Muscle of leg (tissue), 11 donors: ENCODE results near the gene MXRA8. TPM values are rescaled to one million over a fixed set of nuclear protein-coding genes. Genes with fewer than 3 reads are reported as not detected.
"Not testable (repeated sequence)": the region's sequence is repeated elsewhere in the genome, so short reads cannot be mapped to it uniquely, and the experiment has no call there.

Experiments used
- DNase-seq: peaks from one replicate; pipeline ENCODE4 v3.0.0; 2013
- H3K27ac ChIP-seq: one replicate; pipeline ENCODE4 v1.5.1; 2013; ENCODE audit warnings: mild to moderate bottlenecking, low read length, control low read depth
- H3K27me3 ChIP-seq: one replicate; pipeline ENCODE4 v1.6.1; 2013; ENCODE audit warnings: low read length; ENCODE audit not compliant: control insufficient read depth, insufficient read depth
- H3K36me3 ChIP-seq: one replicate; pipeline ENCODE4 v1.6.1; 2013; ENCODE audit warnings: low read length; ENCODE audit not compliant: control insufficient read depth, insufficient read depth
- H3K4me1 ChIP-seq: one replicate; pipeline ENCODE4 v1.6.1; 2013; ENCODE audit warnings: low read length; ENCODE audit not compliant: control insufficient read depth, insufficient read depth
- H3K4me3 ChIP-seq: one replicate; pipeline ENCODE4 v1.5.1; 2013; ENCODE audit warnings: low read length, control low read depth
- H3K9me3 ChIP-seq: replicated peaks from 2 replicates; pipeline ENCODE4 v1.6.1; 2013; ENCODE audit warnings: low read depth, low read length; ENCODE audit not compliant: control insufficient read depth
- WGBS: methylation state at CpG from one replicate; pipeline ENCODE4 v1.1.5; 2013; ENCODE audit warnings: missing lambda C conversion rate; ENCODE audit not compliant: insufficient coverage; 5-methylcytosine and 5-hydroxymethylcytosine counted together
- polyA plus RNA-seq, 8 donors: library from polyadenylated mRNA; unstranded; fragments of 120-200 nt; gene quantifications; one replicate each; pipeline versions ENCODE4 v1.2.1 to v1.2.3, GENCODE V29; 2013; ENCODE audit warnings: inconsistent platforms in 1 of 8, low replicate concordance in 1 of 8; ENCODE audit not compliant: insufficient read length in 8 of 8, insufficient read depth in 1 of 8
- total RNA-seq: library from RNA; stranded (reverse); fragments of 120-200 nt; gene quantifications from one replicate; pipeline ENCODE4 v1.2.4, GENCODE V29; 2013

Gene MXRA8
- total and polyA plus RNA-seq, 9 donors, result 56.2 to 113 (median 87.9) TPM

GRCh38 chr1:1376551-1377226 is 18.3 kb upstream of the MXRA8 start:
- DNase-seq, result no peak
- peaks cover 19% of the 10 kb centered on the region for H3K36me3 ChIP-seq
- peaks cover 27% of the 10 kb centered on the region for H3K4me1 ChIP-seq
- H3K4me3 ChIP-seq, result no peak overlapping the region
- no peaks in the 10 kb centered on the region for H3K9me3 ChIP-seq
- H3K27me3 ChIP-seq, result no peaks in the 10 kb centered on the region
- 88% methylated on average over 8 of the region's 10 CpGs for WGBS
- H3K27ac ChIP-seq, result no peak overlapping the region

DNA sequence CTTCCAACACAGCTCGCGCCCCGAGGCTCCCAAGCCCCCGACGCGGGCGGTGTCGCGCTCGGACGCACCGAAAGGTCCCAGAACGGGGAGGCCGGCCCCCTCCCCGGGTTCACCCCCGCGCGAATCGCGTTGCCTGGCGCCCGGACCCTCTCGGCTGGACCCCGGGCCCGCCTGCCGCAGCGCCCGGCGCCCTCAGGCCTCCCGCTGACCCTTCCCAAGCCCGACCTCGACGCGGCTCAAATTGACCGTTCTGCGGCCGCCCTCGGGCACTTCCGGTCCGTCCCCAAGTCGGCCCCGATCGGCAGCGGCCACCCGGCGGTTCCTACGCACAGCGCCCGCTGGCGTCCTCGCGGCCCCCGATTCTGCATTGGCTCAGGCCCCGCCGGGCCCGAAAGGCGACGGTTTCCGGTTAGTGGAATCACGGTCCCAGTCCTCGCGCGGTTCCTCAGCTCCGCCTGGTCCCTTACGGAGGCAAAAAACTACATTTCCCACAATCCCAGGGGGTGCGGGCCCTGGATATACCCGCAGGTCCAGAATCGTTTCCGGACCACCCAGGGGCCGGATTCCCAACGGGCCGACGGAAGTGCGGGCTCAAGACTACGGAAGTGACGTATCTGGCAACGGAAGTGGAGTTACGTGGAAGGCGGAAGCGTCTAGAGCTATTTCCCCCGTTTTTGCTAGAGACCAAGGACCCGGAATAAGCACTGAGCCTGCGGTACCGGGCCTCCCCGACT is 16.7 kb upstream of the MXRA8 start, which contains the start of gene AURKAIP1:
TSS of gene AURKAIP1 (minus strand) at position 279 of the 734 bp plus-strand sequence. CDS start 451 bp downstream, outside the sequence.
- Histone ChIP-seq H3K4me1 (peaks cover 31% of the 10 kb centered on the region), H3K4me3 (peak within 1 kb of the TSS; percentile 97), H3K27ac (peak within 1 kb of the TSS; percentile 87), H3K36me3 (peaks cover 15% of the 10 kb centered on the region), H3K27me3 (no peaks in the 10 kb centered on the region), H3K9me3 (no peaks in the 10 kb centered on the region)
- under 1% methylated on average over 85 of the region's 85 CpGs for WGBS
- DNase-seq, result peak; percentile 100

DNA sequence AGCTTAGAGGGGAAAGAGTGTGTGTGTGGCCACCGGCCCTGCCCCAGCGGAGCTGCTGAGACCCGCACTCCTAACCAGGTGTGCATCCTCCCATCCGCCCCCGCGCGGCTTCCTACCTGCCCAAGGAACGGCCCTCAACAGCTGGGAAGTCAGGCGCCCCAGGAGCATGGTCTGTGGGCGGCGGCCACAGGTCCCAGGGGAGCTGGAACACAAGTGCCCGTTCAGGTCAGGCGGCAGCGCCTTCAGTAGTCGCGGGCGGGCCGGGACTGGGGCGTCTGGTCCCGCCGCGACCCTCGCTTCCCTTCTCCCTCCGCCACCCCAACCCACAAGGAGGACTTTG is 16.2 kb upstream of the MXRA8 start:
- peak; percentile 41 for DNase-seq
- under 1% methylated on average over 24 of the region's 24 CpGs for WGBS
- Histone ChIP-seq H3K4me3 (peak overlapping the region; percentile 97), H3K9me3 (no peaks in the 10 kb centered on the region), H3K4me1 (peaks cover 31% of the 10 kb centered on the region), H3K36me3 (peaks cover 15% of the 10 kb centered on the region), H3K27me3 (no peaks in the 10 kb centered on the region), H3K27ac (peak overlapping the region; percentile 87)

- Histone ChIP-seq H3K4me3 (peak overlapping the region; percentile 97), H3K4me1 (peaks cover 31% of the 10 kb centered on the region), H3K27me3 (no peaks in the 10 kb centered on the region), H3K36me3 (peaks cover 15% of the 10 kb centered on the region), H3K27ac (no peak overlapping the region), H3K9me3 (no peaks in the 10 kb centered on the region)
- 52% methylated on average over 48 of the region's 52 CpGs for WGBS
- DNase-seq, result no peak
These were observed 15.6 kb upstream of the MXRA8 start for GRCh38 chr1:1373815-1374588.

DNA sequence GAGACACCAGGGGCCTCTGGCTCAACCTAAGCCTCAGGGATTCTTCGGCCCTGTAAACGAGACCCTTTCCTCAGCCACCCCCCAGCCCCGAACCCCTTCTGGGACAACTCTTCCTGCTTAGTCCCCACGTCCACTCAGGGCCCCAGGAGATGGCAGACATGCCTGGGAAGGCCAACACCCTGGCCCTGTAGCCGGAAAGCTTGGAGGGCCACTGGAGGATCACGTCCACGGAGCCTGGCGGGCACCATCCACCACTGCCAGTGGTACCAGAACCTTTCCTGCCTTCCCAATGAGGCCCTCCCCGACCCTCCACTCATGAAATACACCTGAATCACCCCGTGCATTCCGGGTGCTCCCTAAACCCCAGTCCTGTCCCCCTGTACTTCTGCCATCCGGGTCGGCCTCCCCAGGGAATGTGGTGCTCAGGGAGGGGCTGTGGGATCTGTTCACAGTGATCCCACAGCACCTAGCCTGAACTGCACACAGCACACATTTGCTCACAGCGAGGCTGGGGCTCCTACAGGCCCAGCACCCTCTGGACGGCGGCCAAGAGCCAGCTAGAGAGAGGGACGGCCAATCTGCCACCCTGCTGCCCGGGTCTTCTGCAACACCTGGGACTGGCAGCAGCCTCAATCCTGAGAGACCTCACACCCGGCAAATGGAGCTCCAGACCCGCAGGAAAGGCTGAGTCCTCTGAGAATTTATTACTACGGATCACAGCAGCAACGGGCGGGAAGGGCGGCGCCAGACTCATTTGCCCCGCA is 14.9 kb upstream of the MXRA8 start:
- WGBS, result 82% methylated on average over 23 of the region's 26 CpGs
- H3K9me3 ChIP-seq, result no peaks in the 10 kb centered on the region
- peaks cover 31% of the 10 kb centered on the region for H3K4me1 ChIP-seq
- DNase-seq, result no peak
- no peak overlapping the region for H3K4me3 ChIP-seq
- peaks cover 15% of the 10 kb centered on the region for H3K36me3 ChIP-seq
- no peak overlapping the region for H3K27ac ChIP-seq
- H3K27me3 ChIP-seq, result no peaks in the 10 kb centered on the region

DNA sequence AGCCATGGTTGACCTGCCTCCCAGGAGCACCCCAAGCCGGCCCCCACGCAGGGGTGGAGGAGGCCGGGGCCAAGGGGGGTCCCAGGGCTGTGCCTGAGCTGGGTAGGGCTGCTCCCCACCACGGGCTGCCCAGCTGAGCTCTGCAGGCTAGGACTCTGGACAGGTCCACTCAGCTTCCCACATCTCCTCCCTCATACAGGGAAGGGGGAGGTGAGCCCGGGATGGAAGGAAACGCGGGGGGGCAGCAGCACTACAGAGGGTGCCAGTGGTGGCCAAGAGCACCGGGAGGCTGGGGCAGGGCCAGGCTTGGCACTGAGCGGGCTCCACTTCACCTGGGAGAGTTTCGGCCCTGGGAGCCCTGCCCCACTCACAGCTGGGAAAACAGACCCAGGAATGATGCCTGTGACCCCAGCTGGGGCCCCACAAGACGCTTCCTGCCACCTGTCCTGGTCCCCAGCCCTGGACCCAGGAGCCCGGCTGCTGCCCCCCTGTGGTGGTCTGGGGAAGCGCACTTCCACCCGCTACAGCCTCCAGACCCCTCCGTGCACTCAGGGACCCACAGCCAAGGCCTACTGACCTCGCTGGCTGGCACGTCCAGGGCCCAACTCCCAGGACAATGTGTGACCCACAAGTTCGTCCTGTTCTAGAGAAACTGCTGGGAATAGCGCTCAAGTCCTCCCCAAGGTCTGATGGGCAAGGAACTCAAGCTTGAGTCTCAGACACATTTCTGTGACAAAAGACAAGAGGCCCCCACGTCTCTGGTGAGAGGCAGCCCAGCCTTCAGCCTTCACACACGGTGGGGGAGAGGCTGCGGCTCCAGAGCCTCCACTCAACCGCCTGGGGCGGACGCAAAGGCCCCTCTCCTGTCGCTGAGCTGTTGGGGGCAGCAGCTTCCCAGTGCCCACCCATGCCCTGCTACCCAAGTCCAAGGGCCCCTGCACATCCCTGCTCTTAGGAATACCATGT is 13.7 kb upstream of the MXRA8 start:
- Histone ChIP-seq H3K36me3 (peaks cover 15% of the 10 kb centered on the region), H3K4me3 (no peak overlapping the region), H3K9me3 (no peaks in the 10 kb centered on the region), H3K27me3 (no peaks in the 10 kb centered on the region), H3K27ac (no peak overlapping the region), H3K4me1 (peaks cover 31% of the 10 kb centered on the region)
- WGBS, result 37% methylated on average over 24 of the region's 26 CpGs
- peak; percentile 57 for DNase-seq

GRCh38 chr1:1371364-1371745 is 13.0 kb upstream of the MXRA8 start:
- H3K27me3 ChIP-seq, result no peaks in the 10 kb centered on the region
- no peak overlapping the region for H3K27ac ChIP-seq
- H3K36me3 ChIP-seq, result peaks cover 15% of the 10 kb centered on the region
- no peaks in the 10 kb centered on the region for H3K9me3 ChIP-seq
- DNase-seq, result no peak
- peaks cover 31% of the 10 kb centered on the region for H3K4me1 ChIP-seq
- WGBS, result 68% methylated on average over 4 of the region's 12 CpGs
- H3K4me3 ChIP-seq, result no peak overlapping the region

GRCh38 chr1:1370771-1371300 is 12.5 kb upstream of the MXRA8 start:
- H3K4me1 ChIP-seq, result peaks cover 27% of the 10 kb centered on the region
- no peak for DNase-seq
- WGBS, result 85% methylated on average over 14 of the region's 16 CpGs
- peaks cover 4% of the 10 kb centered on the region for H3K9me3 ChIP-seq
- H3K27ac ChIP-seq, result no peak overlapping the region
- no peak overlapping the region for H3K4me3 ChIP-seq
- H3K27me3 ChIP-seq, result no peaks in the 10 kb centered on the region
- peaks cover 15% of the 10 kb centered on the region for H3K36me3 ChIP-seq

GRCh38 chr1:1370094-1370493 is 11.7 kb upstream of the MXRA8 start:
- Histone ChIP-seq H3K36me3 (peaks cover 15% of the 10 kb centered on the region), H3K4me1 (peaks cover 25% of the 10 kb centered on the region)
- not testable (repeated sequence) for DNase-seq, H3K27ac ChIP-seq, H3K4me3 ChIP-seq, H3K9me3 ChIP-seq, H3K27me3 ChIP-seq
- WGBS, result 91% methylated on average over 11 of the region's 14 CpGs
